Stimulated activated CD4-positive, alpha-beta T cell treated with anti-CD3 and anti-CD28 coated beads, TNF-alpha, amount 100 ng/mL, for 48 hours (primary cell): Measurements from ENCODE around the gene KCNH5.

ENCODE experiments used
- DNase-seq, 3 donors: peaks; one replicate each; pipeline ENCODE4 v3.0.0-alpha.2; 2020; ENCODE audit warnings: low read depth in 3 of 3

The KCNH5 gene

DNA sequence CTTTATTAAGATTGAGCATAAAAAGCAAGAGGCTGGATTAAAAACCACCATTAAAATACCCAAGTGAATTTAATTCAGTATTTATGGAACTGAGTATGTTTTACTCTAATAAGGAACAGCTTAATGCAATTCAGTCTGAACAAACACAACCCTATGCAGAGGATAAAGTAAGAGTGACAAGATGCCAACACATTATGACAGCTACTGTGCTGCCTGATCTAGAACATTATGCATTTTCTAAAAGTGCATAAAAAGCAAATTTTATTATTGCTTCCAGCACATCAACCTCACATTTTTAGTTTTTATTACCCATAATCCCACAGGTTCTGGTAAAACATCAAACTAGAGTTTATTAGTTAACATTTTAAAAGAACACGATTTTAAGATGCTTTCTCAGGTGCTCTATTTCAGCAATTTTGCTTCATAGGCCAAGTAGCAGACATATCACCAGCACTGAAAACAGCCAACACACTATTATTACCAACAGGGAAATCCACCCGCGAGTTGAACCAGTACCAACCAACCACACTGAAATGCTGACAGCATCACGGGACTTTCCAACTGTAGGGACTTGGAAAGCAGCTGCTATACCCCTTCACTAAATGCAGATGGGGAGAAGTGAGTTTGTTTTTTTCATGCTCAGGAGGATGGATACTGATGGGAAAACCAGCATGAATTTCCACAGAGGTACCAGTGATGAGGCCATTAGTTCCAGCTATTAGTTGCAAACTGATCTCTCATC is 372.1 kb downstream of the KCNH5 start:
- DNase-seq, result no peak

- DNase-seq, result no peak
These were observed 374.7 kb downstream of the KCNH5 start for GRCh38 chr14:62670526-62670925.

DNA sequence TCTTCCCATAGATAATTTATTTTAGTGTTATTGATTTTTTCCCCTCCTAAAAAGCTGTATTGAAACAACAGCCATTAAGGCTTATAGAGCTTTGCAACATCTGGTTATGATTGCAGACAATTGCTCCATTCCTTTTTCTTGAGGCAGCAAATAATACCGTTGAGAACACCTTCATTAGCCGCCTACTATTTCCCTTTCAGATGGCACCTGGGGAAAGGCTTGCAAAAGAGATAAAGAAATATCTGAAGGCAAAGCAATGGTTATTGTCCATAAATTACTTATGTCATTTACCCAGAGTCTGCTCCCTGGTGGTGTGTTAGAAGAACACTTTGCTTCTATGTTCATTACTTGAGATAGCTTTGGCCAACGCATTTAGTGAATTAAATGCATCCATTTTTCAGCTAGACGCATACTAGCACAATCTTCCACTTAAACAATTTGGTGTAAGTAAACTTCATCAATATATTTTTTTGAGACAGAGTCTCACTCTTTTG is 377.8 kb downstream of the KCNH5 start:
- DNase-seq, result no peak

DNA sequence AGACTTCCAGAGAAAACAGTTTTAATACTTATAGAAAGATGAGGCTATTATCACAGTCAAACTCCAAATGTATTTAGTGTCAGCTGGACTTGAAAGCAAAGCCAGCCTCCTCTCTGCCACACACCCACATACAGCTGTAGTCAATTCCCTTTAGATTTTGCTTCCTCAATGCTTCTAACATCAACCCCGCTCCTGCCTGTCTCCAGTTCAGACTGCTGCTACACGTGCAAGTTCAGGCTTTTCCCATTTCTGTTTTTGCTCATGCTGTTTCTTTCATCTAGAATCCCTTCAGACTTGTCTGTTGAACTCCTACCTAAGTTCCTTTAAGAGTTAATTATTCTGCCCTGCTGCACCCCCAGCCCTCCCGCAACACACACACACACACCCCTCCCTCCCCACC is 380.0 kb downstream of the KCNH5 start:
- no peak for DNase-seq

- DNase-seq, result no peak
These were observed 381.8 kb downstream of the KCNH5 start for GRCh38 chr14:62663456-62663821.

GRCh38 chr14:62662811-62663455 is 382.3 kb downstream of the KCNH5 start:
- DNase-seq, result no peak

DNA sequence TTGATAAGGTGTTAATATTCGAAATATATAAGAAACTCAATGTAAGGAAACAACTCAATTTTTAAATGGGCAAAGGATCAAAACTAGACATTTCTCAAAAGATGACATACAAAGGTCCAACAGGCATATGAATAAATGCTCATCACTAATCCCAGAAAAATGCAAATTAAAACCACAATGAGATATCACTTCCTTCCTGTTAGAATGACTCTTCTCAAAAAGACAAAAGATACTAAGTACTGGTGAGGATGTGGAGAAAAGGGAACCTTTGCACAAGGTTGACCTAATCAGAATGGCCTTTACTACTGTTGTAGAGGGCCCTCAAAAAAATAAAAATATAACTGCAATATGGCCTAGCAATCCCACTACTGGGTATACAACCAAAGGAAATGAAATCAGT is 383.4 kb downstream of the KCNH5 start:
- DNase-seq, result no peak

GRCh38 chr14:62658631-62659030 is 386.6 kb downstream of the KCNH5 start:
- DNase-seq, result no peak

- no peak for DNase-seq
These were observed 387.9 kb downstream of the KCNH5 start for GRCh38 chr14:62657376-62657775.

GRCh38 chr14:62655166-62655565 is 390.1 kb downstream of the KCNH5 start:
- DNase-seq, result no peak

DNA sequence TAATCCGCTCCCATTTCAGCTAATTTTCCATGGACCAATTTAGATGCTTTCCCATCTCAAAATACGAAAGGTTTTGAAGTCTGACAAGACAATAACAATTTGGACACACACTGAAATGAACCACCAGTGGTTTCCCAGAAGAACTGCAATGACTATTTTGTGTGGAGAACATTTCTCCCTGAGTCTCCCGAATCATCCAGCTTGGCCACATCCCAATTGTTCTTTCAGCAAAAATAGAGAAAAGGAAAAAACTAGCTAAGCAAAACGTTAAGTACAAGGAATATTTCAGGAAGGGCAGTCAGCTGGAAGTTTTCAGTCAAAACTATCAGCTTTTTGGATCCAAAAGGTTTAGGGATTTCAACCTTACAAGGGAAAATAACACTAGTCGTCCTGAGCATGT is 390.6 kb downstream of the KCNH5 start:
- DNase-seq, result no peak
